Keratinocyte (primary cell): ENCODE results near the gene KRT5. TPM values are rescaled to one million over a fixed set of nuclear protein-coding genes. Genes with fewer than 3 reads are reported as not detected.

Experiments
- DNase-seq: peaks from one replicate; pipeline ENCODE4 v3.0.0-alpha.2; 2011; ENCODE audit warnings: low read depth, missing footprints, low spot score
- FAIRE-seq: peaks from 2 replicates; lab custom pipeline; 2011; peaks lifted over from hg19 to GRCh38; lab: Jason Lieb, UNC
- H2AFZ ChIP-seq: 2 replicates; pipeline ENCODE4 v1.6.0; 2012; ENCODE audit warnings: low read length, control low read depth, inconsistent platforms; ENCODE audit not compliant: control insufficient read depth
- H3K27ac ChIP-seq: 2 replicates; pipeline ENCODE4 v1.5.1; 2011; ENCODE audit warnings: low read length; ENCODE audit not compliant: control insufficient read depth, insufficient read depth
- H3K27me3 ChIP-seq: 3 replicates; pipeline ENCODE4 v1.6.0; 2011; ENCODE audit warnings: low read length; ENCODE audit not compliant: control insufficient read depth, insufficient read depth; ENCODE audit errors: extremely low read depth
- H3K36me3 ChIP-seq, 2 experiments: 2 replicates in 1 of 2; 3 replicates in 1 of 2; pipeline ENCODE4 v1.5.1; 2011; ENCODE audit warnings: low read length in 2 of 2, mild to moderate bottlenecking in 1 of 2; ENCODE audit not compliant: control insufficient read depth in 2 of 2, insufficient read depth in 2 of 2; ENCODE audit errors: extremely low read depth in 1 of 2
- H3K4me1 ChIP-seq: 3 replicates; pipeline ENCODE4 v1.5.1; 2011; ENCODE audit warnings: low read length; ENCODE audit not compliant: control insufficient read depth, insufficient read depth; ENCODE audit errors: extremely low read depth
- H3K4me2 ChIP-seq: 3 replicates; pipeline ENCODE4 v1.6.0; 2011; ENCODE audit warnings: low read depth, low read length; ENCODE audit not compliant: control insufficient read depth, insufficient read depth; ENCODE audit errors: extremely low read depth
- H3K4me3 ChIP-seq, 3 experiments: fragments of 200-600 bp in 1 of 3; sonication (generic) in 1 of 3; 2 replicates in 2 of 3; 3 replicates in 1 of 3; pipeline ENCODE4 v1.5.1; 2011 to 2016; ENCODE audit warnings: low read length in 3 of 3, mild to moderate bottlenecking in 3 of 3, control low read depth in 2 of 3, inconsistent platforms in 1 of 3, low read depth in 1 of 3, mixed read lengths in 1 of 3, mixed run types in 1 of 3, moderate library complexity in 1 of 3; ENCODE audit not compliant: control insufficient read depth in 2 of 3, insufficient read depth in 2 of 3; ENCODE audit errors: extremely low read depth in 1 of 3
- H3K79me2 ChIP-seq: 2 replicates; pipeline ENCODE4 v1.6.0; 2012; ENCODE audit warnings: low read length; ENCODE audit not compliant: control insufficient read depth, insufficient read depth
- H3K9ac ChIP-seq: 3 replicates; pipeline ENCODE4 v1.6.0; 2011; ENCODE audit warnings: low read length; ENCODE audit not compliant: control insufficient read depth, insufficient read depth; ENCODE audit errors: extremely low read depth
- H3K9me1 ChIP-seq: 3 replicates; pipeline ENCODE4 v1.6.0; 2011; ENCODE audit warnings: low read length; ENCODE audit not compliant: control insufficient read depth, insufficient read depth; ENCODE audit errors: extremely low read depth
- H3K9me3 ChIP-seq: 2 replicates; pipeline ENCODE4 v1.5.1; 2012; ENCODE audit warnings: low read depth, low read length; ENCODE audit not compliant: control insufficient read depth
- H4K20me1 ChIP-seq: 3 replicates; pipeline ENCODE4 v1.6.0; 2011; ENCODE audit warnings: low read length; ENCODE audit not compliant: control insufficient read depth, insufficient read depth; ENCODE audit errors: extremely low read depth
- EZH2 ChIP-seq: IDR thresholded peaks from one replicate; pipeline ENCODE4 v1.6.1; 2012; ENCODE audit warnings: inconsistent platforms, mild to moderate bottlenecking, low read length, moderate library complexity
- dilution Hi-C: fragments of 300-500 bp; cut with MboI; formaldehyde crosslinking; loops from one replicate; pipeline ENCODE4 v1.7.0; 2020; ENCODE audit warnings: low sequenced_read_pairs; ENCODE audit not compliant: extremely low pct_ligation_motif_present
- polyA plus RNA-seq, 5 experiments: library from polyadenylated mRNA; depleted of rRNA in 3 of 5; stranded (reverse) in 3 of 5; stranded (forward) in 1 of 5; unstranded in 1 of 5; fragments of >200 nt; gene quantifications; 1 replicate in 1 of 5; 2 replicates in 3 of 5; 3 replicates in 1 of 5; pipeline versions ENCODE4 v1.2.1 to v1.2.3, GENCODE V29; 2011 to 2012; ENCODE audit warnings: missing spikeins in 2 of 5, low read depth in 1 of 5, low replicate concordance in 1 of 5
- TF ChIP-seq, protein P1 (sequence below), 3 experiments: IDR thresholded peaks in 1 of 3; conservative IDR thresholded peaks in 1 of 3; optimal IDR thresholded peaks in 1 of 3; 2 replicates in 2 of 3; 3 replicates in 1 of 3; pipeline versions ENCODE3 to v1.5.1; 2011; ENCODE audit warnings: low read length in 3 of 3, mild to moderate bottlenecking in 3 of 3, moderate library complexity in 2 of 3, control low read depth in 1 of 3, inconsistent platforms in 1 of 3; ENCODE audit not compliant: insufficient read depth in 2 of 3; ENCODE audit errors: extremely low read depth in 1 of 3

Gene KRT5
- polyA plus RNA-seq, 1 donor (not counting 4 experiments of a cell fraction or from before 2014, with no cell fraction given) = 15,814 TPM

DNA sequence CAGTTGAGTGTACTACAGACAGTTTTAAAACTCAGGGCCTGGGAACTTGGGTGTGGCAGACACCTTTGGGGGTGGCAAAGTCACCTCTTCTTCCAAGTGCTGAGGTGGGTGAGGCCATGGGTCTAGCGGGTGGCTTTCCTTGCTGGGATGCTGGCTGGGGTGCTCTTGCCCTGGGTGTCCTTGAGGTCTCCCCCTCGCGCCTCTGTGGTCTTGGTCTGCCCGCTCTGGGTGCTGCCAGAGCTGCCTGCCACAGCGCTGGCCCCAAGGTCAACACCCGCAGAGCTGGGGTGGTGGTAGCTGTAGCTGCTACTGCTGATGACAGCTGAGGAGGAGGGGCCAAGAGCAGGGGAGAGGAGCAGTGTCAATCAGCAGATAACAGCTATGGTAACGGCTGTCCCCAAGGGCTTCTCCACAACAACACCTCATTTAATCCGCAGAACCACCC is 46.7 kb upstream of the KRT5 start:
- no peaks in the 10 kb centered on the region for H3K36me3 ChIP-seq
- peaks cover 2% of the 10 kb centered on the region for H3K27me3 ChIP-seq
- H3K9me3 ChIP-seq = no peaks in the 10 kb centered on the region
- H3K79me2 ChIP-seq = no peaks in the 10 kb centered on the region
- H2AFZ ChIP-seq = no peak overlapping the region
- TF ChIP-seq, protein P1, sequence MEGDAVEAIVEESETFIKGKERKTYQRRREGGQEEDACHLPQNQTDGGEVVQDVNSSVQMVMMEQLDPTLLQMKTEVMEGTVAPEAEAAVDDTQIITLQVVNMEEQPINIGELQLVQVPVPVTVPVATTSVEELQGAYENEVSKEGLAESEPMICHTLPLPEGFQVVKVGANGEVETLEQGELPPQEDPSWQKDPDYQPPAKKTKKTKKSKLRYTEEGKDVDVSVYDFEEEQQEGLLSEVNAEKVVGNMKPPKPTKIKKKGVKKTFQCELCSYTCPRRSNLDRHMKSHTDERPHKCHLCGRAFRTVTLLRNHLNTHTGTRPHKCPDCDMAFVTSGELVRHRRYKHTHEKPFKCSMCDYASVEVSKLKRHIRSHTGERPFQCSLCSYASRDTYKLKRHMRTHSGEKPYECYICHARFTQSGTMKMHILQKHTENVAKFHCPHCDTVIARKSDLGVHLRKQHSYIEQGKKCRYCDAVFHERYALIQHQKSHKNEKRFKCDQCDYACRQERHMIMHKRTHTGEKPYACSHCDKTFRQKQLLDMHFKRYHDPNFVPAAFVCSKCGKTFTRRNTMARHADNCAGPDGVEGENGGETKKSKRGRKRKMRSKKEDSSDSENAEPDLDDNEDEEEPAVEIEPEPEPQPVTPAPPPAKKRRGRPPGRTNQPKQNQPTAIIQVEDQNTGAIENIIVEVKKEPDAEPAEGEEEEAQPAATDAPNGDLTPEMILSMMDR (optimal IDR thresholded peaks at IDR 0.05 in 1 of 3, IDR thresholded peaks at IDR 0.05 in 1 of 3, conservative IDR thresholded peaks at IDR 0.05 in 1 of 3; ENCODE audit: extremely low read depth in 1 of 3, insufficient read depth in 2 of 3, low read length in 3 of 3) = no peak
- no peak for TF ChIP-seq EZH2
- FAIRE-seq = no peak
- H3K9ac ChIP-seq = no peak overlapping the region
- no peak overlapping the region for H3K27ac ChIP-seq
- H4K20me1 ChIP-seq = no peaks in the 10 kb centered on the region
- no peaks in the 10 kb centered on the region for H3K4me1 ChIP-seq
- no peak for DNase-seq
- no peak overlapping the region for H3K4me3 ChIP-seq
- no peak overlapping the region for H3K4me2 ChIP-seq
- H3K9me1 ChIP-seq = no peaks in the 10 kb centered on the region
- dilution Hi-C loops = no loop called here

DNA sequence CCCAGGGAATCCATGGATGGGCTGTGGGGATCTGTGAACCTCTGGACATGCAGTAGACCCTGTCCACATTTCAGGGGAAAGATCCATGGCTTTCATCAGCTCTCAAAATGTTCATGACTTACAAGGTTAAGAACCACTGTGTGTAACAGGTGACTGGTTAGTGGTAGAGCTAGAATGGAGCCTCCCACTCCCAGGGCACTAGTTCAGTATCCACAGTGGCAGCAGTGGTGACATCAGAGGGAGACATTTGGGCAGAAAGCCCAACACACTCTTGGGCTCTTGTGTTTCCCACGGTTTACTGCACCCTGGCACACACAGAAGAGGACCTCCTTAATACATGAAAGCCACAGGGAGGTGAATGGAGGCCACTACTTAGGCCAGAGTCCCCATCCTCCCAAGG is 44.4 kb upstream of the KRT5 start:
- Histone ChIP-seq H3K4me3 (no peak overlapping the region), H3K9ac (no peak overlapping the region), H3K9me1 (no peaks in the 10 kb centered on the region), H4K20me1 (no peaks in the 10 kb centered on the region), H3K4me1 (no peaks in the 10 kb centered on the region), H2AFZ (no peak overlapping the region), H3K36me3 (no peaks in the 10 kb centered on the region), H3K4me2 (no peak overlapping the region), H3K27ac (no peak overlapping the region), H3K9me3 (no peaks in the 10 kb centered on the region), H3K79me2 (no peaks in the 10 kb centered on the region), H3K27me3 (peaks cover 2% of the 10 kb centered on the region)
- DNase-seq = no peak
- no peak for FAIRE-seq
- dilution Hi-C loops = no loop called here
- no peak for TF ChIP-seq EZH2
- TF ChIP-seq, protein P1 (optimal IDR thresholded peaks at IDR 0.05 in 1 of 3, IDR thresholded peaks at IDR 0.05 in 1 of 3, conservative IDR thresholded peaks at IDR 0.05 in 1 of 3; ENCODE audit: extremely low read depth in 1 of 3, insufficient read depth in 2 of 3, low read length in 3 of 3) = no peak
